GM12892 (cell line): Measurements from ENCODE around the gene ASTL.

Experiments
- POLR2A ChIP-seq: IDR thresholded peaks from 2 replicates; pipeline ENCODE4 v1.6.1; 2011; ENCODE audit warnings: low read depth, low read length, control low read depth
- TAF1 ChIP-seq: IDR thresholded peaks from 2 replicates; pipeline ENCODE4 v1.6.1; 2011; ENCODE audit warnings: low read depth, mild to moderate bottlenecking, control low read depth, low read length, borderline replicate concordance

GRCh38 chr2:96136129-96136720 lies 2.1 kb downstream of the ASTL start:
- TF ChIP-seq POLR2A = 0 out of 2 replicates have a peak, but pooled peaks have one; percentile 41
- TF ChIP-seq TAF1 = no peak
